DMS53 treated with DMSO at 0.1 percent for 48 hours (cell line): ENCODE results near the gene OSBPL9.
"Not testable (repeated sequence)": the region's sequence is repeated elsewhere in the genome, so short reads cannot be mapped to it uniquely, and the experiment has no call there.

Experiments
- DNase-seq: peaks from one replicate; lab custom pipeline; 2025; ENCODE audit not compliant: unreplicated experiment; lab: John Stamatoyannopoulos, UW

The OSBPL9 gene

DNA sequence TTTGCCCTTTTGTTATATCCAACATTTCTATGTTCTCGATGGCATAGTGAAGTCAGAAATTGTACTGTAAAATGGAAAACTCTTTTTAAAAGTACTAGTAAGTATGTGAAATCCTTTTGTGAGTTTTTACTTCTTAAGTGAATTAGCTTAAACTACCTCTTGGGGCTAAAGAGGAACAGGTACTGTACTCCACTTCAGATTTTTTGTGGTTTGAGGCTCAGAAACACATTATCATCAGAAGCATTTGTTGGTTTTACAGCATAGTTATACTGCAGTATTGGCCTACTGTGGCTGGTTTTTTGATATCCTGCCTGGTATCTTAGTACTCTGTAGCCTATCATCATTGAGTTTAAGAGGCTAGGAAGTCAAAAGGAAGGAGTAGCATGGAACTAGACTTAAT is 144.5 kb downstream of the OSBPL9 start:
- DNase-seq = no peak

DNA sequence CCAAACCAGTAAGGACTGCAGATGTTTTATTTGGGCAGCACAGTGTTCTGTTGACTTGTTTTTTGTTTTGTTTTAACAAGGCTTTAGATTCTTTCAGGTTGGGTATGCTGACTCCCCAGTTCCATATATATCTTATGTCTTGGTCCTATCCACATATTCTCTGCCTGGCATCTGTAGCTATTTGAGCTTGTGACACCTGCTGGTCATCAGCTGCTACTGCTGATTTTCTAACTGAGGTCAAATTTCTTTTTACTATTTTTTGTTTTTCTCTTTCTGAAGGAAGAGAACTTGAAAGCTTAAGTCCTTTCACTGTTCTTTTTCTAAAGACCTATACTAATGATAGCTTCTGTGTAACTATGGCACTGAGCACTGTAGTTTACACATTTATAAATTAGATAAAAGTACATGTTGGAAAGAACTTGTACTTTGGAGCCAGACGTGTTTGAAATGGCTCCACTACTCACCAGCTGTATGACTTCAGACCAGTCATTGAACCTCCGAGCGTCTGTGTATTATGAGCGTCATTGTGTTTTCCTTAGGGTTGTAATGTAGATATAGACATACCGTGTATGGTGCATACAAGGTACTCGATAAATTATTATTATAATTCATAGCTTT is 152.2 kb downstream of the OSBPL9 start:
- peak; percentile 81 for DNase-seq

DNA sequence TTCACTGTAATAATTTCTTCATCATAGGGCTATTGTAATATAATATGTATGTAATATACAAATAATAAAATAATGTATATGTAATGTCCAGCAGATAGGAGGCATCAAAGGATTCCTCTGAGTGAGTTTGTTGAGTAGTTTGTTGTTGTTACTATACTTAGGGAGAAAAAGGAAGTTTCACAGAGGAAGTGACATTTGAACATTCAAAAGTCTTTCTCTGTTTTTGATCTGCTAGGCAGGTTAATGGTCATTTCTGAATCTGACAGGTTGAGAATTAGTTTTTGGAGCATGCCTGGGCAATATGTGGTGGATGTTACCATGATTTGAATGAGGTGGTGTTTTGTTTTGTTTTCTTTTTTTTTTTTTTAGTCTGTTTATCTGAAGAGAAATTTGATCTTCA is 159.5 kb downstream of the OSBPL9 start:
- DNase-seq = no peak

DNA sequence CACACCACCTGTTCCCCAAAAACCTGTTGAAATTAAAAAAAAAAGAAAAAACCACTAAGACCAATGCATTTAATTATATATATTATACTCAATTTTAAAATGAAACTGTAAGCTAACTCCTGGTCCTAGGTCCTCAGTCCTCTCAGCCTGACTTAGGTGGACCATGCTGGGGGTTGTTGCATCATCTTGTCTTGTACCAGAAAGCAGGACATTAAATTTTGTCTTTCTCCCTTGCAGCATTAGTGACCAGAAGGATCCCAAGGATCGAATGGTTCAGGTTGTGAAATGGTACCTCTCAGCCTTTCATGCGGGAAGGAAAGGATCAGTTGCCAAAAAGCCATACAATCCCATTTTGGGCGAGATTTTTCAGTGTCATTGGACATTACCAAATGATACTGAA is 164.0 kb downstream of the OSBPL9 start:
- no peak for DNase-seq

DNA sequence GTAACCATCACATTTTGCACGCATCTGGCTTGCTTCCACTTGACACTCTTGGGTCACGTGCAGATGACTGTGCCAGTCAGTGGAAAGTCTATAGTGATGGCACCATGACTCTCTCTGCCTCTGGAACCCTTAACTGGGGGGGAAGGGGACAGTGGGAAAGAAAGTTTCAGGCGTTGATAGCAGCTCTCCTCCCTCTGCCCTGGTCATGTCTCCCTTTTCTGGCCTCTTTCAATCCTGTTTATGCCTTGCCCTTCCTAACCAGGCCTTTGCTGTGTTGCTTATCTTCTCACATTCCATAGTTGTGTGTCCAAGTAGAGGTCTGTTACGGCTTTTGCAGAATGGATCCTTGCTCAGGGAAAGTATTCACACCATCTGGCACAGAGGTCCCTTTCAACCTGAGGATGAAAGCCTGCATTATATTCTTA is 168.1 kb downstream of the OSBPL9 start:
- DNase-seq = no peak

DNA sequence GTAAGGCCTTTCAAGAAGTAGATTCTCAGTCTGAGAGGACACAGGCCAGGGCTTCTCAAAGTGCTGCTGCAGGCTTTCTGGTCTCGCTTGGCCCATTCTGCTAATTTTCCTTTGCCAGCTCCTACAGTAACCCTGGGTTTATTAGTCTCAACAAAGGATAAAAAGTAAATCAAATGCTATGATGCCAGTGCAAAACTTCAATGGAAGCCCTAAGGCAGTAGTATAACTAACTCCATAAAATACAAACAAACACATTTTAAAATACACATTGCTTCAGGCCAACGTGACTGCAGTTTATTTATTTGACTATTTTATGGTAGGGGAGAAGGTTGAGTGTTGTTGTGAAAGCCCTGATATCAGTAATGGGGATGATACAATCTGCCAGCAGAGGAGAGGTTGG is 172.0 kb downstream of the OSBPL9 start:
- no peak for DNase-seq

DNA sequence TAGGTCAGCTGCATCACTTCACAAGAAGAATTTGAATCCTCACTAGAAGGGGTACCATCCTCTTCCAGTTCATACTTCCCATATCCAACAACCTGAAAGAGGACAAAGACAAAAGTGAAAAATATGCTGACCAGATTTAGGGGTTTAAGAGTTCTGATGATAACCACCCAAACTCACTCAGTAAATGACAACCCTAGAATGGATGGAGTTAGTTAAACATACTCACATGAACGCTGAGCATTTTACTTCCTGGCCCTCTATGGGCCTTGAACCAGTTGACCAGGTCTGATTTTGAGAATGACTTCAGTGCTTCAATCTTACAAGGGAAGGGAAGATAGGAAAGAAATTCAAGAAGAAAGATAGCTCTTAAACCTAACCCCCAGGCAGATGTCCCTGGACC is 172.4 kb downstream of the OSBPL9 start:
- no peak for DNase-seq

DNA sequence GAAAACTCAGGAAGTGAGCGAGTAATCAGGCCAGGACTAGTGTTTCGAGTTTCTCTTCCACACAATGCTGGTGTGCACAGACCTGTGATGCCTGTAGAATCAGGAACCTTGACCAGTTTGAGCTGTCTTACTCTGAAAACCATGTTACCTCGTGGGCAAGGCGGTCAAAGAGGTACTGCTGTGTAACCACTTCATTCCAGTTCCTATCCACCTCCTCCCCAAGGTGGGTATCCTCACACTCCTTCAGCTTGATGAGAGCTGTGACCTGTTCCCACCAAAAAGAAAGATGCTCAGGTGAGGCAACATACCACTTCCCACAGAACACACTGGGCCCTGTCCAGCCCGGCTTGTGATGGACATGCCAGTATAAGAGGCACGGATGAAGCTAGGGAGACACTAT is 173.5 kb downstream of the OSBPL9 start:
- DNase-seq = no peak

DNA sequence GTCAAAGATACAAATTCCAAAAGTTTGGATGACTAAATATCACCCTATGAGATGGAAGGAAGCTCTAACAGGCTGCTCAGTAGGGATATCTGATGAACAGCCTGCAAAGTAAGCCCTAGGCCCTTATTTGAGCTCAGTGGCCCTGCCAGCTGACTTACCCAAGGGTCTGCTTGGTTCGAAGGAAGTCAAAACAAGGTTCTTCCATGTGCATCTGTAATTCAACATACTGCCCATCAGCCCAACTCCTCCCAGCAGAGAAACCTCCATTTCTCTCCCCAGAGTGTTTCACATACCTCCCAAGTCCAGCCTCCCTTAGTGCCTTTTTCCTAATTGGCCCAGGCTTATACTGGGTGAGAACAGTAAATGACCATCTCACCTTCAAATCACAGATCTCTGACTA is 175.0 kb downstream of the OSBPL9 start:
- no peak for DNase-seq

DNA sequence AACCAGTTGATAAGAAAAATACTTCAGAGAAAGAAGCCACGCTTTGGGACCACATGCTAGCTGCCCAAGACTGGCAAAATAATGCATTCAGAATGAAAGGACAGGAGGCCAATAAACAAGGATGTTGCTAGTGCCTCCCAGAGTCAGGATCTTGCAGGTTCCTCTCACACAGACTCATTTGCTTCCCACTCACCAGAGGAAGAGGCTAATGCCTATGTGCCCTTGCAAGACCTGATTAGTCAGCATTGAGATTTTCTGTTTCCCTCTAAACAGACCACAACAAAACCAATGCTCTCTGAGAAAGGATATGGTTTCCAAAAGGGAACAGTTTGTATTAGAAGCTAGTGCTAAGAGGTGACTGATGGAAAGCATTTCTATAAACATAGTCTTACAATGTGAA is 176.0 kb downstream of the OSBPL9 start:
- DNase-seq = no peak

DNA sequence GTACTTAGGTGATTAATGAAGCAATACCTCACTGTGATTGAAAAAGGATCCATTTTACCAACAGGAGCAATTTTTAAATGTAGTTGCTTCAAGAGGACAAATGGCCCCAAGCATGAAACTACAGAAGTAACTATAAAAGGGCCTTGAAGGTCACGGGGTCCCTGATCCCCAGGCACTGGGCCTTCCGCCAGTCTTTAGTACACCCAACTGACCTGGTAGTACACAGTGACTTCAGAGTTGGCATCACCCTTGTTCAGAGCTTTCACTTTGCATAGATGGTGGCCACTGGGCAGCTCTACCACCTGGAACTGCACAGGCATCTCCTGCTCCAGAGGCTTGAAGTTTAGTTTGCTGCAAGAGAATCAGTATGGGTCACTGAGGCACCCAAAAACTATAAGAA is 177.4 kb downstream of the OSBPL9 start:
- no peak for DNase-seq

DNA sequence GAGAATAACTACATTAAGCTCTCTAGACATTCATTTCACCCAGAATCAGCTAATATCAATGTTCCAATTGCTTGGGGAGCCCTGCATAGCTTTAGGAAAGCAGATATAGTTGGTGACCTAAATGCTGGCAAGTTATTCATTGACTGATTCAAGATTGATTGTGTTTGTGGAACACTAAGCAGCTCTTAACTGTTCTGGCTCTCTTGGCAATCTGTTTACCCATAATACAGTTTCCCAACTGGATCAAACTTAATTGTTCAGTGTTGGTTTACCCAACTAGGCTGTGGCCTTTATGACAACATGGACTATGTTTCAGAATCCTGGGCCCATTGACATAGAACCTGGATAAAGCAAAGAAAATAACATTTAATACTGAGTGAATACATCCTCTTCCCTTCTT is 178.0 kb downstream of the OSBPL9 start:
- DNase-seq = no peak

DNA sequence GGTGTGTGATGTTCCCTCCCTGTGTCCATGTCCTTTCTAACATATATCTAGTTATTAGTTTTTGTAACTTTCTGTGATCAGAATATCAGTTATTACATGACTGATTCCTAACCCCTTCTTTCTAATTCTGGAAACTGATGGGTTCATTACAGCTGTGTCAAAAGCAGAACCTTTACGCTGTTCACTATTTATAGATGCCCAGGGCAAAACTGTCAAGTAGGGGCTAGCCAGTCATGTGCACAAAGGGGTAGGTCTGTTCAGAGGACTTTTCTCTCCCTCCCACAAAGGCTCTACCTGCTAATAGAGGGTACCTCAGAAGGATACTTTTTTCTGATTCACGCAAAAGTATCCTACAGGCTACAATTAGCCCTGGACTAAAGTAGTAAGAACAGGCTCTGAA is 182.5 kb downstream of the OSBPL9 start:
- no peak for DNase-seq

DNA sequence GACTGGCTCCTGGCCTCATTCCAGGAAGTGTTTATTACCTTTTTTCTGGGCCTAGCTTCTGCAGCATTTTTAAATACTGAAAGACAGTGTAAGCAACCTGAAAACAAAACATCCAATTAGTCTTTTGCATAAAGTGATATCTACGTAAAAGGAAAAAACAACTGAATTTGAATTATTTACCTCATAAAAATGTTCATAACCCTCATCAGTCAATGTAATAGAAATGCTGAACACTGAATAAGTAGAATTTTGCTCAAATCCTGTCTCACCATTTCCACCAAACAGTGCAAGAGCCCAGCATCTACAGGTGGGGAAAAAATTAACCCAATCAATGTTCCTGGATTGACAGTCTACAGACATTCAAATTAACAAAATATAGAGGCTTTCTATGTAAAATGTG is 197.6 kb downstream of the OSBPL9 start:
- no peak for DNase-seq

DNA sequence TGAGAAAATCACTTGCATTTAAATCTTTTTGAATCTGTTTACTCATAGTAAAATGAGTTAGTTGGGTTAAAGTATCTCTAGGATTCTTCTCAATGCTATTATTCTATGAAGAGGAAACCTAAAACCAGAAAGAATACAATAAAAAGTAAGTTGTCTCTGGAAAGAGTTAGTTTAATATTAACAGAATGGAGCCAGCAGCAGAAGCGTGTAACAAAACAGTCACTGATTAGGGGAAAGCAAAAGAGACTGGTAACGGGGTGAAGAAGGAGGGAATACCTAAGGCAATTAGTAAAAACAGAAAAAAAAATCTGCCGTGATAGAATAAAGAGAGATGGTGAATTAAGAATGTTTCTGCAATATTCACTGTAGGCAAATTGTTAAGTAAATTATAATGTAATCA is 201.6 kb downstream of the OSBPL9 start:
- DNase-seq = no peak

DNA sequence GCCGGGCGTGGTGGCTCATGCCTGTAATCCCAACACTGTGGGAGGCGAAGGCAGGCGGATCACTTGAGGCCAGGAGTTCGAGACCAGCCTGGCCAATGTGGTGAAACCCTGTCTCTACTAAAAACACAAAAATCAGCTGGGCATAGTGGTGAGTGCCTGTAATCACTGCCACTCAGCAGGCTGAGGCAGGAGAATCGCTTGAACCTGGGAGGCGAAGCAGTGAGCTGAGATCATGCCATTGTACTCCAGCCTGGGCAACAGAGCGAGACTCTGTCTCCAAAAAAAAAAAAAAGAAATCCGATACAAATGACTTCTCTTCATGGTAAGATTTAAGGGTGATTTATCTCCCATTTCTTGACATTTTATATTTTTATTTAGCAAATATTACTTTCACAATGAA is 202.1 kb downstream of the OSBPL9 start:
- not testable (repeated sequence) for DNase-seq

DNA sequence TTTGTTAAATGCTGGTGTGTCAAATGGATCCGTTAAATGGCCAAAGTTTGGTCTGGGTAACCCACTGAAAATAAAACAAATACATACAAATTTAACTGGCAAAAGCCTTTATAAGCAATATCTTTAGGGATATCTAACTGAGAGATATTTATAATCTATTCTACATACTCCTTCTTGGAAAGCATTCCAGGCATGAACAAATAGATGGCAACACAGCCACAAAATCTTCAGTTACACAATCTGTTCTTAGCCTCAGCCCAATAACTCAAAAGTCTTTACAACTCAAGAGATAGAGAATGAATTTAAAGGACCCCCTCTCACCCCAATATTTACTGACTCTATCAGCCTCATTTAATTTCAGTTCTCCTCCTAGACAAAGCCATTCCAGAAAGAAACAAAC is 202.9 kb downstream of the OSBPL9 start:
- no peak for DNase-seq

DNA sequence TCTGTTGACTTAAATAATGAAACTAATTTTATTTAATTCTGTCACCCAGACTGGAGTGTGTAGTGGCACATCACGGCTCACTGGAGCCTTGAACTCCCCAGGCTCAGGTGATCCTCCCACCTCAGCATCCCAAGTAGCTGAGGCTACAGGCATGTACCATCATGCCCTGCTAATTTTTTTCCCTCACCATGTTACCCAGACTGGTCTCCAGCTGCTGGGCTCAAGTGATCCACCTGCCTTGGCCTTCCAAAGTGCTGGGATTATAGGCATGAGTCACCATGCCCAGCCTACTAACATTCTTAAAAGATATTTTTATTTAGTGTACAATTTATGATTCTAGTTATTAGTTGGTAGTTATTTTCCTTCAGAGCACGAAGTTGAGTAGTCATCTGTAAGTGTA is 212.2 kb downstream of the OSBPL9 start:
- no peak for DNase-seq

DNA sequence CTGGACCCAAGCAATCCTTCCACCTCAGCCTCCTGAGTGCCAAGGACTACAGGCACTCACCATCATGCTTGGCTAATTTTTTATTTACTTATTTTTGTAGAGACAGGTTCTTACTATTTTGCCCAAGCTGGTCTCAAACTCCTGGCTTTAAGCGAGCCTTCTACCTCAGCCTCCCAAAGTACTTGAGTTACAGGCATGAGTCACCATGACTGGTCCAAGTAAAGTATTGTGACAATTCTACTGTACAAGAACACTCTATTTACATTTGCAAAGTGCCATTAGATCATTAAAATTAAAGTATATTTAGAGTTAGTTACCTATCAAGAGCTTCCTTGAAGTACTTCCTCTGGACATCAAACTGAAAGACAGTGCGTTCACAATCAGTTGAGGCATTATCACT is 216.8 kb downstream of the OSBPL9 start:
- peak; percentile 13 for DNase-seq

DNA sequence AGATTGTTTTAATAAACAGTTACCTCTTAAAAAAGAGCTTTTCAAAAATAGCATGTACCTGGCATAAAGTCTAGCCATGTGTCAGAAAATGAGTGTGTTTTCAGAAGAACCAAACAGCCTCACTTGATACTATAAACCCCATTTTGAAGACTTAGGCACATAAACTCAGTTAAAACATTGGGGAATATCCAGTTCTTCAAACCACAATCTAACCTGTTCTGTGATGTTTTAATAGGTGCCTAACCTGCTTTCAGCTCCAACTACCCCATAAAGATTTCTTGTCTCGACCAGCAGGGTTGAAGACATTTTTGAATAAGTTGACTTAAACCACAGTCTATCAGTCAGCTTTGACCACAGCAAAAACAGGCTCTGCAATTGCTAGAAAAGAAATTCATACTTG is 220.4 kb downstream of the OSBPL9 start:
- no peak for DNase-seq
